GM12878 (cell line): ENCODE data around the gene CTSD. TPM values are rescaled to one million over a fixed set of nuclear protein-coding genes. Genes with fewer than 3 reads are reported as not detected.

Source experiments
- BCL3 ChIP-seq: IDR thresholded peaks from 2 replicates; pipeline ENCODE4 v1.6.1; 2011; ENCODE audit warnings: borderline replicate concordance, low read depth, mild to moderate bottlenecking, moderate library complexity, low read length; ENCODE audit not compliant: insufficient read depth, poor library complexity, severe bottlenecking
- BHLHE40 ChIP-seq, 2 experiments: fragments of 450-650 bp in 1 of 2; IDR thresholded peaks; 2 replicates each; pipeline ENCODE4 v1.6.1; 2011 to 2017; ENCODE audit warnings: low read depth in 2 of 2, borderline replicate concordance in 1 of 2, improper control_type of control experiment in 1 of 2, low read length in 1 of 2, mild to moderate bottlenecking in 1 of 2
- CTCF ChIP-seq, 3 experiments: IDR thresholded peaks in 2 of 3; conservative IDR thresholded peaks in 1 of 3; 2 replicates each; pipeline ENCODE4 v1.5.1; 2011; ENCODE audit warnings: low read depth in 3 of 3, low read length in 3 of 3, mild to moderate bottlenecking in 3 of 3, control low read depth in 2 of 3, moderate library complexity in 2 of 3, inconsistent platforms in 1 of 3, mixed read lengths in 1 of 3; ENCODE audit not compliant: control insufficient read depth in 2 of 3, insufficient read depth in 1 of 3; ENCODE audit errors: extremely low read depth in 1 of 3
- CUX1 ChIP-seq: IDR thresholded peaks from 2 replicates; pipeline ENCODE4 v1.6.1; 2012; ENCODE audit warnings: improper control_type of control experiment, low read depth, low read length; ENCODE audit not compliant: insufficient replicate concordance
- HDAC2 ChIP-seq: fragments of 200-600 bp; sonication (generic); IDR thresholded peaks from 2 replicates; pipeline ENCODE4 v1.6.1; 2017
- MLLT1 ChIP-seq: fragments of 450-650 bp; IDR thresholded peaks from 2 replicates; pipeline ENCODE4 v1.6.1; 2016; ENCODE audit warnings: mild to moderate bottlenecking
- MYC ChIP-seq: IDR thresholded peaks from 2 replicates; pipeline ENCODE4 v1.6.1; 2011; ENCODE audit warnings: mild to moderate bottlenecking, low read length, moderate library complexity, inconsistent platforms; ENCODE audit not compliant: insufficient read depth, insufficient replicate concordance, insufficient read length, severe bottlenecking
- SKIL ChIP-seq: fragments of 450-650 bp; IDR thresholded peaks from 2 replicates; pipeline ENCODE4 v1.6.1; 2017; ENCODE audit warnings: mild to moderate bottlenecking, low read depth, inconsistent platforms; ENCODE audit not compliant: poor library complexity, severe bottlenecking
- polyA plus RNA-seq, 11 experiments: library from polyadenylated mRNA; depleted of rRNA in 4 of 11; unstranded in 6 of 11; stranded (reverse) in 5 of 11; fragments of >200 nt; fragmentation: Nextera tagmentation in 4 of 11; fragmentation: Illumina TruSeq in 1 of 11; extraction: Ambion mirVana in 4 of 11; extraction: Trizol in 1 of 11; gene quantifications; 1 replicate in 1 of 11; 2 replicates in 10 of 11; pipeline versions ENCODE4 v1.2.1 to v1.2.3, GENCODE V29; 2011 to 2016; ENCODE audit warnings: inconsistent platforms in 2 of 11, missing spikeins in 2 of 11, low read depth in 1 of 11
- total RNA-seq, 4 experiments: library from RNA; depleted of rRNA in 3 of 4; stranded (reverse); fragments of >200 nt in 3 of 4; fragmentation: Illumina TruSeq in 1 of 4; extraction: Trizol in 1 of 4; gene quantifications; 2 replicates each; pipeline versions ENCODE4 v1.2.1 to v1.2.3, GENCODE V29; 2013 to 2021

Gene CTSD
- total and polyA plus RNA-seq, 10 of the 15 experiments (the other 5 are each of a cell fraction or from before 2014, with no cell fraction given) = 0.42 to 54.6 (median 25.0) TPM

GRCh38 chr11:1762537-1763302 lies 1.0 kb downstream of the CTSD start (continued):
- no peak for TF ChIP-seq CUX1
- no peak for TF ChIP-seq SKIL
- TF ChIP-seq CTCF (IDR thresholded peaks at IDR 0.05 in 2 of 3, conservative IDR thresholded peaks at IDR 0.05 in 1 of 3; ENCODE audit: control insufficient read depth in 2 of 3, extremely low read depth in 1 of 3, insufficient read depth in 1 of 3, low read depth in 3 of 3, low read length in 3 of 3) = no peak
- no peak for TF ChIP-seq HDAC2
- TF ChIP-seq MLLT1 = no peak
- no peak for TF ChIP-seq BHLHE40 (IDR thresholded peaks at IDR 0.05; ENCODE audit: borderline replicate concordance in 1 of 2, low read depth in 2 of 2, low read length in 1 of 2)
- no peak for TF ChIP-seq BCL3
- TF ChIP-seq MYC = no peak
